Endodermal cell (in vitro differentiated cells): ENCODE results near the gene VPS13A. TPM values are rescaled to one million over a fixed set of nuclear protein-coding genes. Genes with fewer than 3 reads are reported as not detected.

Source experiments
- DNase-seq: peaks from one replicate; pipeline ENCODE4 v3.0.0-alpha.2; 2017
- H3K27ac ChIP-seq: 2 replicates; pipeline ENCODE4 v1.5.1; 2013; ENCODE audit warnings: mild to moderate bottlenecking, low read depth, low read length, moderate library complexity
- H3K27me3 ChIP-seq: 2 replicates; pipeline ENCODE4 v1.6.1; 2013; ENCODE audit warnings: mild to moderate bottlenecking, low read length, moderate library complexity; ENCODE audit not compliant: insufficient read depth, control insufficient read depth, poor library complexity, severe bottlenecking
- H3K36me3 ChIP-seq: 2 replicates; pipeline ENCODE4 v1.7.0; 2013; ENCODE audit warnings: mild to moderate bottlenecking, low read length, moderate library complexity; ENCODE audit not compliant: control insufficient read depth, insufficient read depth
- H3K4me1 ChIP-seq: one replicate; pipeline ENCODE4 v1.7.0; 2013; ENCODE audit warnings: low read length; ENCODE audit not compliant: control insufficient read depth, insufficient read depth
- H3K4me3 ChIP-seq: 2 replicates; pipeline ENCODE4 v1.5.1; 2013; ENCODE audit warnings: mild to moderate bottlenecking, low read length, moderate library complexity
- H3K9ac ChIP-seq: 2 replicates; pipeline ENCODE4 v1.6.1; 2013; ENCODE audit warnings: mild to moderate bottlenecking, low read length, moderate library complexity; ENCODE audit not compliant: poor library complexity, severe bottlenecking; ENCODE audit errors: extremely low read depth
- H3K9me3 ChIP-seq: 2 replicates; pipeline ENCODE4 v1.6.1; 2013; ENCODE audit warnings: mild to moderate bottlenecking, low read length, moderate library complexity; ENCODE audit not compliant: control insufficient read depth
- H3K27ac Mint-ChIP-seq: 2 replicates; pipeline ENCODE4 v1.8.0; 2020; ENCODE audit warnings: mixed read lengths
- H3K27me3 Mint-ChIP-seq: 2 replicates; pipeline ENCODE4 v1.8.0; 2021; ENCODE audit warnings: mild to moderate bottlenecking, mixed read lengths; ENCODE audit not compliant: insufficient read depth
- H3K36me3 Mint-ChIP-seq: 2 replicates; pipeline ENCODE4 v1.8.0; 2020; ENCODE audit warnings: low read depth, mixed read lengths
- H3K4me1 Mint-ChIP-seq: 2 replicates; pipeline ENCODE4 v1.8.0; 2020; ENCODE audit warnings: mixed read lengths
- H3K4me3 Mint-ChIP-seq: 2 replicates; pipeline ENCODE4 v1.8.0; 2020; ENCODE audit warnings: mild to moderate bottlenecking, moderate library complexity, mixed read lengths
- H3K9me3 Mint-ChIP-seq: 2 replicates; pipeline ENCODE4 v1.8.0; 2020; ENCODE audit warnings: mild to moderate bottlenecking, mixed read lengths
- CTCF ChIP-seq: fragments of 200-600 bp; sonication (generic); conservative IDR thresholded peaks from 2 replicates; pipeline ENCODE4 v1.5.0; 2021; ENCODE audit warnings: antibody characterized with exemption, mild to moderate bottlenecking
- WGBS, 2 experiments: methylation state at CpG; one replicate each; pipeline versions ENCODE4 v1.1.5 to v1.1.7; 2013; ENCODE audit warnings: missing lambda C conversion rate in 2 of 2, mixed read lengths in 1 of 2; ENCODE audit not compliant: insufficient coverage in 1 of 2, insufficient read length in 1 of 2; 5-methylcytosine and 5-hydroxymethylcytosine counted together
- total RNA-seq, 2 donors: library from RNA; stranded (reverse); fragmentation: NEBNext Ultra II Directional in 1 of 2; extraction: Animal tissue kit (Norgen Biotek cat#: 25700) in 1 of 2; gene quantifications; 2 replicates in 1 of 2; 3 replicates in 1 of 2; pipeline ENCODE4 v1.2.1, GENCODE V29; 2021

The VPS13A gene
- total RNA-seq, 2 donors from 2014 or later: 37.2 to 41.6 TPM

DNA sequence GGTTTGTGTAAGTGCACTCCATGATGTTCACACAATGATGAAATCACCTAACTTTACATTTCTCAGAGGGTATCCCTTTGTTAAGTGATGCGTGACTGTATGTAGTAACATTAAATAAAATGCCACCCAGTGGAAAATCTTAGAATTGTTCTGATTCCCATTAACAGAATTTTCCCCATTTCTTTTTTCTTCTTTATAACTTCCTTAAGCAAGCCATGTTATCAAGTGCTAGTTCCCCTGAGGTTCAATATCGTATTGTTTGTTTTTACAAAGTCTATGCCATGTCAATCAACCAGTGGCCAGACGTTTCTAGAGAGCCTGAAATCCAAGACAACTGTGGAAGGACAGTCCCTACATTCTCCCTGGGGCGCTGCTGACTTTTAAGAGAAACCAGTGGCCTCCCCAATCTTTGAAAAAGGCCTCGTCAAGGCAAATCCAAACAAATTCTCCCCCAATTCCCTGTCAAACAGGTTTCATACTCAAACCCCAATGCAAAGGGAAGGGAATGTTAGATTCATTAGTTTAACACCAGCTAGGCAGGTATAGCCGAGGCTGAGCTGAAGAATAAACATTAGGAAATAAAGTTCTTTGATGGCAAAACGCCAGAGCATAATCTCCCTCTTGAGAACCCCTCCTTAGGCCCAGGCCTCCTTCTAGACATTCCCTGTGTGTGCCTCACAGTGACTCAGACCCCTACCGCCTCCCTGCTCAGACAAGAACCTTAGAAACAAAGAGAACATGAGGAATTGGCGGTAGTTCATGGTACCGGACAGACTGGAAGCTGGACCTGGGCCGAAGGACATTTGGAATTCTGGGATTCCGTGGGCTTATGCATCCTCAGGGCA lies 272.1 kb downstream of the VPS13A start:
- H3K36me3 ChIP-seq: no peaks in the 10 kb centered on the region
- H3K27me3 ChIP-seq: peaks cover 19% of the 10 kb centered on the region
- Mint-ChIP-seq H3K36me3 (peaks cover 2% of the 10 kb centered on the region), H3K9me3 (peaks cover 15% of the 10 kb centered on the region), H3K4me1 (no peaks in the 10 kb centered on the region), H3K27ac (no peak overlapping the region), H3K4me3 (no peak overlapping the region), H3K27me3 (peaks cover 17% of the 10 kb centered on the region)
- TF ChIP-seq CTCF: peak; percentile 17
- H3K9ac ChIP-seq: no peak overlapping the region
- H3K9me3 ChIP-seq: peaks cover 12% of the 10 kb centered on the region
- H3K4me3 ChIP-seq: no peak overlapping the region
- WGBS, 2 experiments: 90 to 93% methylated on average over 10 to 12 of the region's 12 CpGs
- no peak overlapping the region for H3K27ac ChIP-seq
- DNase-seq: no peak
- no peaks in the 10 kb centered on the region for H3K4me1 ChIP-seq

DNA sequence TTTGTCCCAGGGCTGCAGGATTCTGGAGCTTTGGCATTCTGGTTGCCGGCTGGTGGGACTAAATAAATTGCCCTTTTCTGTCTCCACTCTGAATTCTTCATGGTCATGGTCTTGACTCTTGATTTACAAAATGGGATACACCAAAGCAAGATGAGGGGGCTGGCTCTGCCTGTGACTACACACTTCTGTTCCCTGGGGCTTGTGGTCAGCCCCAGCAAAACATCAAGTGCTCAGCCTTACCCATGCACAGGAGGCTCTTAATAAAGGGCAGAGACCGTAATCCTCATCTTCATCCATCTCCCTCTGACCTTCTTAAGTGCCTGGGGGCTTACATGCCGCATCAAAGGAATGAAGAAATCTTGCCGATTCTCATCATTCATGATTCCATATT lies 272.7 kb downstream of the VPS13A start:
- WGBS, 2 experiments: 89 to 96% methylated on average over 4 of the region's 4 CpGs
- peaks cover 12% of the 10 kb centered on the region for H3K9me3 ChIP-seq
- no peaks in the 10 kb centered on the region for H3K4me1 ChIP-seq
- no peak overlapping the region for H3K27ac ChIP-seq
- no peak for TF ChIP-seq CTCF
- no peak for DNase-seq
- H3K9ac ChIP-seq: no peak overlapping the region
- Mint-ChIP-seq H3K4me3 (no peak overlapping the region), H3K9me3 (peaks cover 15% of the 10 kb centered on the region), H3K27ac (no peak overlapping the region), H3K4me1 (no peaks in the 10 kb centered on the region), H3K36me3 (peaks cover 2% of the 10 kb centered on the region), H3K27me3 (peaks cover 23% of the 10 kb centered on the region)
- no peaks in the 10 kb centered on the region for H3K36me3 ChIP-seq
- H3K27me3 ChIP-seq: peaks cover 24% of the 10 kb centered on the region
- H3K4me3 ChIP-seq: no peak overlapping the region

GRCh38 chr9:77451507-77451906 lies 274.2 kb downstream of the VPS13A start:
- H3K9me3 Mint-ChIP-seq: peaks cover 15% of the 10 kb centered on the region
- DNase-seq: no peak
- no peak overlapping the region for H3K27ac Mint-ChIP-seq
- Histone ChIP-seq H3K27ac (no peak overlapping the region), H3K9me3 (peaks cover 12% of the 10 kb centered on the region), H3K9ac (no peak overlapping the region), H3K4me3 (no peak overlapping the region), H3K36me3 (no peaks in the 10 kb centered on the region), H3K4me1 (no peaks in the 10 kb centered on the region), H3K27me3 (peaks cover 24% of the 10 kb centered on the region)
- peaks cover 23% of the 10 kb centered on the region for H3K27me3 Mint-ChIP-seq
- peaks cover 2% of the 10 kb centered on the region for H3K36me3 Mint-ChIP-seq
- WGBS, 2 experiments: 84 to 100% methylated on average over 1 to 4 of the region's 4 CpGs
- H3K4me1 Mint-ChIP-seq: peaks cover 1% of the 10 kb centered on the region
- no peak overlapping the region for H3K4me3 Mint-ChIP-seq
- TF ChIP-seq CTCF: no peak
